Esophagus muscularis mucosa (tissue), 4 donors: ENCODE data around the gene METTL16. TPM values are rescaled to one million over a fixed set of nuclear protein-coding genes. Genes with fewer than 3 reads are reported as not detected.
"Not testable (repeated sequence)": the region's sequence is repeated elsewhere in the genome, so short reads cannot be mapped to it uniquely, and the experiment has no call there.

Experiments used
- DNase-seq: peaks from one replicate; pipeline ENCODE4 v3.0.0-alpha.2; 2017; ENCODE audit errors: extremely low spot score
- H3K27ac ChIP-seq, 4 donors: fragments of 200-600 bp; sonication (generic); replicated peaks in 1 of 4; 1 replicate in 3 of 4; 2 replicates in 1 of 4; pipeline ENCODE4 v1.5.1; 2016 to 2019; ENCODE audit warnings: mild to moderate bottlenecking in 1 of 4
- H3K27me3 ChIP-seq, 4 donors: fragments of 200-600 bp; sonication (generic); one replicate each; pipeline versions ENCODE4 v1.5.1 to v1.6.0; 2016 to 2019
- H3K36me3 ChIP-seq, 4 donors: fragments of 200-600 bp; sonication (generic); one replicate each; pipeline ENCODE4 v1.5.1; 2016 to 2019
- H3K4me1 ChIP-seq, 4 donors: fragments of 200-600 bp; sonication (generic); one replicate each; pipeline ENCODE4 v1.5.1; 2016 to 2019
- H3K4me3 ChIP-seq, 4 donors: fragments of 200-600 bp; sonication (generic); 1 replicate in 2 of 4; 2 replicates in 2 of 4; pipeline ENCODE4 v1.5.1; 2016 to 2019; ENCODE audit warnings: mild to moderate bottlenecking in 4 of 4, moderate library complexity in 1 of 4
- H3K9me3 ChIP-seq, 4 donors: fragments of 200-600 bp; sonication (generic); 1 replicate in 3 of 4; 2 replicates in 1 of 4; pipeline ENCODE4 v1.5.1; 2016 to 2019
- CTCF ChIP-seq, 3 experiments: fragments of 200-600 bp in 2 of 3; fragments of 450-650 bp in 1 of 3; sonication (generic) in 2 of 3; IDR thresholded peaks; one replicate each; pipeline ENCODE4 v1.5.1; 2017 to 2019; ENCODE audit warnings: antibody characterized with exemption in 3 of 3, mild to moderate bottlenecking in 2 of 3, moderate library complexity in 1 of 3
- EP300 ChIP-seq: sonication (generic); formaldehyde crosslinking; IDR thresholded peaks from one replicate; pipeline ENCODE4 v1.6.1; 2017; ENCODE audit warnings: antibody characterized with exemption
- POLR2A ChIP-seq: fragments of 450-650 bp; IDR thresholded peaks from one replicate; pipeline ENCODE4 v1.6.1; 2017; ENCODE audit warnings: antibody characterized with exemption, moderate library complexity, mild to moderate bottlenecking, low read depth
- POLR2AphosphoS5 ChIP-seq, 2 donors: sonication (generic); formaldehyde crosslinking; IDR thresholded peaks; one replicate each; pipeline ENCODE4 v1.6.1; 2017; ENCODE audit warnings: antibody characterized with exemption in 2 of 2
- WGBS: methylation state at CpG from one replicate; pipeline ENCODE4 v1.1.5; 2018; 5-methylcytosine and 5-hydroxymethylcytosine counted together
- intact Hi-C: fragments of 100-400 bp; cut with DNase I; formaldehyde crosslinking; loops from one replicate; pipeline ENCODE4 v1.15.1; 2023
- total RNA-seq, 4 donors: library from RNA; depleted of rRNA; stranded (reverse); fragments of >200 nt; gene quantifications; one replicate each; pipeline versions ENCODE4 v1.1.0 to v1.2.1, GENCODE V29; 2016

Gene METTL16
- total RNA-seq, 4 donors from 2014 or later, result 18.9 to 28.8 (median 24.5) TPM

- DNase-seq, result no peak
- H3K27me3 ChIP-seq, result no peaks in the 10 kb centered on the region
- H3K9me3 ChIP-seq, result no peaks in the 10 kb centered on the region
- TF ChIP-seq EP300 (no peak), POLR2AphosphoS5 (IDR thresholded peaks at IDR 0.05) (no peak), CTCF (IDR thresholded peaks at IDR 0.05) (no peak), POLR2A (no peak)
- WGBS, result 67% methylated on average over 5 of the region's 5 CpGs
- H3K4me3 ChIP-seq, result no peak overlapping the region
- H3K36me3 ChIP-seq, result peaks cover 0 to 11% (median 4%) of the 10 kb centered on the region in 4 donors
- no peak overlapping the region for H3K27ac ChIP-seq
- intact Hi-C loops, result no loop called here
- no peaks in the 10 kb centered on the region for H3K4me1 ChIP-seq
Observed at GRCh38 chr17:2450016-2450650, 61.6 kb downstream of the METTL16 start.

- 72% methylated on average over 2 of the region's 2 CpGs for WGBS
- TF ChIP-seq EP300, result no peak
- TF ChIP-seq POLR2AphosphoS5 (IDR thresholded peaks at IDR 0.05), result no peak
- no peak for TF ChIP-seq CTCF (IDR thresholded peaks at IDR 0.05)
- no peak for TF ChIP-seq POLR2A
- intact Hi-C loops, result no loop called here
- Histone ChIP-seq H3K27ac (no peak overlapping the region), H3K36me3 (peaks cover 0 to 10% (median 4%) of the 10 kb centered on the region in 4 donors), H3K9me3 (no peaks in the 10 kb centered on the region), H3K27me3 (no peaks in the 10 kb centered on the region), H3K4me3 (no peak overlapping the region), H3K4me1 (no peaks in the 10 kb centered on the region)
- no peak for DNase-seq
Observed at GRCh38 chr17:2449486-2449885, 62.2 kb downstream of the METTL16 start.

GRCh38 chr17:2447479-2447878 is 64.2 kb downstream of the METTL16 start:
- intact Hi-C loops, H3K27me3 ChIP-seq, H3K4me1 ChIP-seq, DNase-seq, H3K36me3 ChIP-seq, H3K27ac ChIP-seq, H3K4me3 ChIP-seq, H3K9me3 ChIP-seq: not testable (repeated sequence)
- WGBS, result no CpG with 5 or more reads among the region's 29 CpGs

- DNase-seq, result no peak
- Histone ChIP-seq H3K27me3 (no peaks in the 10 kb centered on the region), H3K36me3 (peaks cover 0 to 7% (median 6%) of the 10 kb centered on the region in 4 donors), H3K4me3 (no peak overlapping the region), H3K27ac (no peak overlapping the region), H3K4me1 (no peaks in the 10 kb centered on the region), H3K9me3 (no peaks in the 10 kb centered on the region)
- 96% methylated on average over 1 of the region's 1 CpG for WGBS
- no peak for TF ChIP-seq CTCF (IDR thresholded peaks at IDR 0.05)
- TF ChIP-seq POLR2AphosphoS5 (IDR thresholded peaks at IDR 0.05), result no peak
- intact Hi-C loops, result no loop called here
Observed at GRCh38 chr17:2445638-2446037, 66.0 kb downstream of the METTL16 start.

- intact Hi-C loops, result no loop called here
- H3K4me3 ChIP-seq, result no peak overlapping the region
Observed at GRCh38 chr17:2444382-2444781, 67.3 kb downstream of the METTL16 start.

More at GRCh38 chr17:2444382-2444781, 67.3 kb downstream of the METTL16 start:
- Histone ChIP-seq H3K36me3 (peaks cover 0 to 18% (median 16%) of the 10 kb centered on the region in 4 donors), H3K27ac (no peak overlapping the region), H3K4me1 (no peaks in the 10 kb centered on the region), H3K9me3 (no peaks in the 10 kb centered on the region), H3K27me3 (no peaks in the 10 kb centered on the region)
- WGBS, result 97% methylated on average over 8 of the region's 8 CpGs
- TF ChIP-seq POLR2A, result no peak
- no peak for TF ChIP-seq POLR2AphosphoS5 (IDR thresholded peaks at IDR 0.05)
- no peak for TF ChIP-seq EP300
- no peak for TF ChIP-seq CTCF (IDR thresholded peaks at IDR 0.05)
- DNase-seq, result no peak
